GM23338 (cell line): ENCODE data around the gene SLC12A3. TPM values are rescaled to one million over a fixed set of nuclear protein-coding genes. Genes with fewer than 3 reads are reported as not detected.

Experiments
- ATAC-seq: fragments of 200-7000 bp; cut with Tn5 transposase; 3 replicates; pipeline ENCODE4 v1.9.1; 2020
- DNase-seq: peaks from one replicate; pipeline ENCODE4 v3.0.0-alpha.2; 2015; ENCODE audit warnings: low spot score
- H2AFZ ChIP-seq: fragments of 200-600 bp; sonication (generic); 2 replicates; pipeline ENCODE4 v1.8.0; 2016; ENCODE audit warnings: antibody characterized with exemption, mild to moderate bottlenecking, moderate library complexity
- H3F3A ChIP-seq: fragments of 200-600 bp; sonication (generic); replicated peaks from 2 replicates; pipeline ENCODE4 v1.8.0; 2017; ENCODE audit warnings: antibody characterized with exemption, mixed run types, low read depth
- H3K27ac ChIP-seq: fragments of 200-600 bp; sonication (generic); 2 replicates; pipeline ENCODE4 v1.6.1; 2016; ENCODE audit warnings: low read depth
- H3K27me3 ChIP-seq: fragments of 200-600 bp; sonication (generic); 2 replicates; pipeline ENCODE4 v1.8.0; 2016; ENCODE audit warnings: mild to moderate bottlenecking, mixed run types, moderate library complexity; ENCODE audit not compliant: insufficient read depth
- H3K36me3 ChIP-seq: fragments of 200-600 bp; sonication (generic); 2 replicates; pipeline ENCODE4 v1.8.0; 2016; ENCODE audit warnings: mild to moderate bottlenecking; ENCODE audit not compliant: insufficient read depth
- H3K4me1 ChIP-seq: fragments of 200-600 bp; sonication (generic); 2 replicates; pipeline ENCODE4 v1.8.0; 2016; ENCODE audit warnings: mild to moderate bottlenecking, moderate library complexity; ENCODE audit not compliant: insufficient read depth
- H3K4me2 ChIP-seq: fragments of 200-600 bp; sonication (generic); 2 replicates; pipeline ENCODE4 v1.7.1; 2017; ENCODE audit warnings: mixed run types
- H3K4me3 ChIP-seq: fragments of 200-600 bp; sonication (generic); 2 replicates; pipeline ENCODE4 v1.6.1; 2016; ENCODE audit warnings: mixed run types
- H3K79me2 ChIP-seq: fragments of 200-600 bp; sonication (generic); replicated peaks from 2 replicates; pipeline ENCODE4 v1.8.0; 2017; ENCODE audit warnings: mild to moderate bottlenecking; ENCODE audit not compliant: insufficient read depth
- H3K9me2 ChIP-seq: fragments of 200-600 bp; sonication (generic); 2 replicates; pipeline ENCODE4 v1.8.0; 2017; ENCODE audit not compliant: insufficient read depth
- H4K20me1 ChIP-seq: fragments of 200-600 bp; sonication (generic); replicated peaks from 2 replicates; pipeline ENCODE4 v1.8.0; 2017; ENCODE audit warnings: mild to moderate bottlenecking; ENCODE audit not compliant: insufficient read depth
- H3K27ac Mint-ChIP-seq: 2 replicates; pipeline ENCODE4 v1.8.0; 2020; ENCODE audit warnings: inconsistent platforms, mild to moderate bottlenecking, moderate library complexity, mixed read lengths
- H3K27me3 Mint-ChIP-seq: 3 replicates; pipeline ENCODE4 v1.8.0; 2022; ENCODE audit warnings: low read depth, mild to moderate bottlenecking, moderate library complexity, mixed read lengths, inconsistent platforms; ENCODE audit not compliant: insufficient read depth, poor library complexity
- H3K36me3 Mint-ChIP-seq: 3 replicates; pipeline ENCODE4 v1.8.0; 2021; ENCODE audit warnings: low read depth, mild to moderate bottlenecking, inconsistent platforms, moderate library complexity, mixed read lengths
- H3K4me1 Mint-ChIP-seq: 3 replicates; pipeline ENCODE4 v1.8.0; 2020; ENCODE audit warnings: mild to moderate bottlenecking, inconsistent platforms, mixed read lengths
- H3K4me3 Mint-ChIP-seq: 3 replicates; pipeline ENCODE4 v1.8.0; 2021; ENCODE audit warnings: moderate library complexity, mild to moderate bottlenecking, inconsistent platforms, mixed read lengths
- H3K9me3 Mint-ChIP-seq: 3 replicates; pipeline ENCODE4 v1.8.0; 2020; ENCODE audit warnings: moderate library complexity, mild to moderate bottlenecking, inconsistent platforms, mixed read lengths
- CREB1 ChIP-seq: fragments of 250-450 bp; sonication (Bioruptor Pico); IDR thresholded peaks from 2 replicates; pipeline ENCODE4 v1.5.0; 2020; ENCODE audit warnings: low read depth, mild to moderate bottlenecking, moderate library complexity
- EZH2 ChIP-seq: fragments of 200-600 bp; sonication (generic); IDR thresholded peaks from one replicate; pipeline ENCODE4 v1.8.0; 2017; ENCODE audit warnings: antibody characterized with exemption, mild to moderate bottlenecking, low read depth; ENCODE audit not compliant: unreplicated experiment
- EZH2phosphoT487 ChIP-seq: fragments of 200-600 bp; sonication (generic); IDR thresholded peaks from one replicate; pipeline ENCODE4 v1.8.1; 2018; ENCODE audit warnings: antibody characterized with exemption; ENCODE audit not compliant: unreplicated experiment
- JUNB ChIP-seq: IDR thresholded peaks from one replicate; pipeline ENCODE4 v1.6.1; 2016; ENCODE audit warnings: antibody characterized with exemption; ENCODE audit not compliant: unreplicated experiment
- NANOG ChIP-seq: IDR thresholded peaks from 2 replicates; pipeline ENCODE4 v1.6.1; 2016; ENCODE audit warnings: antibody characterized with exemption, borderline replicate concordance
- POLR2AphosphoS5 ChIP-seq: IDR thresholded peaks from 2 replicates; pipeline ENCODE4 v1.6.1; 2016; ENCODE audit warnings: antibody characterized with exemption, low read depth
- STAT1 ChIP-seq: IDR thresholded peaks from one replicate; pipeline ENCODE4 v1.6.1; 2016; ENCODE audit warnings: antibody characterized with exemption; ENCODE audit not compliant: unreplicated experiment
- ZNF114 ChIP-seq: fragments of 250-450 bp; sonication (Bioruptor Pico); IDR thresholded peaks from 2 replicates; pipeline ENCODE4 v1.5.0; 2020; ENCODE audit warnings: mild to moderate bottlenecking, moderate library complexity
- ZNF331 ChIP-seq: fragments of 250-450 bp; sonication (Bioruptor Pico); IDR thresholded peaks from 2 replicates; pipeline ENCODE4 v1.5.0; 2020; ENCODE audit warnings: low read depth, mild to moderate bottlenecking, moderate library complexity
- polyA plus RNA-seq: library from polyadenylated mRNA; unstranded; fragments of >200 nt; fragmentation: Nextera tagmentation; extraction: Ambion mirVana; gene quantifications from 2 replicates; pipeline ENCODE4 v1.2.1, GENCODE V29; 2016
- total RNA-seq: library from RNA; depleted of rRNA; stranded (reverse); fragments of >200 nt; shearing (Covaris generic); gene quantifications from 2 replicates; pipeline ENCODE4 v1.2.3, GENCODE V29; 2014
- TF ChIP-seq, protein P1 (sequence below): IDR thresholded peaks from one replicate; pipeline ENCODE4 v1.6.1; 2018; ENCODE audit warnings: antibody characterized with exemption; ENCODE audit not compliant: unreplicated experiment
- TF ChIP-seq, protein P2 (sequence below): IDR thresholded peaks from 2 replicates; pipeline ENCODE4 v1.6.1; 2016; ENCODE audit warnings: antibody characterized with exemption
- TF ChIP-seq, protein P3 (sequence below), 2 experiments: fragments of 200-600 bp in 1 of 2; sonication (generic) in 1 of 2; conservative IDR thresholded peaks; 2 replicates each; pipeline versions ENCODE4 v1.5.1 to v1.6.1; 2016 to 2017; ENCODE audit warnings: antibody characterized with exemption in 2 of 2, low read depth in 2 of 2, mild to moderate bottlenecking in 2 of 2, moderate library complexity in 1 of 2
- TF ChIP-seq, protein P4 (sequence below): fragments of 250-450 bp; sonication (Bioruptor Pico); IDR thresholded peaks from 2 replicates; pipeline ENCODE4 v1.5.0; 2020; ENCODE audit warnings: mild to moderate bottlenecking, moderate library complexity

Gene SLC12A3
- total and polyA plus RNA-seq, 2 experiments from 2014 or later: not detected

DNA sequence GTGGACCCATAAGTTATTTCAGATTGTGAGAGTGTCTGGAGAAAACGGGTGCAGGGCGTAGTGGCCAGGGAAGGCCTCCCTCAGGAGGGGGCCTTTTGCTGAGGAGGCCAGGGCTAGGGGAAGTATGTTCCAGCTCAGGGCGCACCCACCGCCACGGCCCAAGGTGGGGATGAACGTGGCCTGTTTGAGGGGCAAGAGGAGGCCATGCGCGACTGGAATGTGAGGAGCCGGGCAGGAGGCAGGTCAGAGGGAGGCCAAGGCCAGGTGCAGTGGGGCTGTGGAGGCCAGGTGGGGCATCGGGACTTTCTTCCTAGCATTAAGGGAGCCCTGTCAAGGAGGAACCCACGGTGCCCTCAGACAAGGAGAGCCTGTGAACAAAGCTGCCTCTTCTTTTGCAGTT lies 26.7 kb downstream of the SLC12A3 start:
- no peaks in the 10 kb centered on the region for H3K79me2 ChIP-seq
- H3K4me1 ChIP-seq: no peaks in the 10 kb centered on the region
- H3K4me2 ChIP-seq: no peak overlapping the region
- no peaks in the 10 kb centered on the region for H3K9me2 ChIP-seq
- Mint-ChIP-seq H3K27me3 (peaks cover 6% of the 10 kb centered on the region), H3K4me3 (no peak overlapping the region), H3K4me1 (no peaks in the 10 kb centered on the region), H3K9me3 (peaks cover 16% of the 10 kb centered on the region), H3K27ac (no peak overlapping the region), H3K36me3 (peaks cover 3% of the 10 kb centered on the region; the same call in 2 of the 3 replicates)
- H3K4me3 ChIP-seq: no peak overlapping the region
- no peaks in the 10 kb centered on the region for H3K36me3 ChIP-seq
- no peaks in the 10 kb centered on the region for H3F3A ChIP-seq
- H4K20me1 ChIP-seq: no peaks in the 10 kb centered on the region
- H2AFZ ChIP-seq: no peak overlapping the region; the same call in 1 of the 2 replicates
- DNase-seq (no peak), ATAC-seq (no peak)
- no peaks in the 10 kb centered on the region for H3K27me3 ChIP-seq
- TF ChIP-seq CREB1 (CRISPR knock-in tag) (no peak), NANOG (no peak), STAT1 (no peak), JUNB (no peak), EZH2 (no peak), EZH2phosphoT487 (no peak), ZNF331 (CRISPR knock-in tag) (no peak), POLR2AphosphoS5 (no peak), ZNF114 (CRISPR knock-in tag) (no peak)
- TF ChIP-seq, protein P1, sequence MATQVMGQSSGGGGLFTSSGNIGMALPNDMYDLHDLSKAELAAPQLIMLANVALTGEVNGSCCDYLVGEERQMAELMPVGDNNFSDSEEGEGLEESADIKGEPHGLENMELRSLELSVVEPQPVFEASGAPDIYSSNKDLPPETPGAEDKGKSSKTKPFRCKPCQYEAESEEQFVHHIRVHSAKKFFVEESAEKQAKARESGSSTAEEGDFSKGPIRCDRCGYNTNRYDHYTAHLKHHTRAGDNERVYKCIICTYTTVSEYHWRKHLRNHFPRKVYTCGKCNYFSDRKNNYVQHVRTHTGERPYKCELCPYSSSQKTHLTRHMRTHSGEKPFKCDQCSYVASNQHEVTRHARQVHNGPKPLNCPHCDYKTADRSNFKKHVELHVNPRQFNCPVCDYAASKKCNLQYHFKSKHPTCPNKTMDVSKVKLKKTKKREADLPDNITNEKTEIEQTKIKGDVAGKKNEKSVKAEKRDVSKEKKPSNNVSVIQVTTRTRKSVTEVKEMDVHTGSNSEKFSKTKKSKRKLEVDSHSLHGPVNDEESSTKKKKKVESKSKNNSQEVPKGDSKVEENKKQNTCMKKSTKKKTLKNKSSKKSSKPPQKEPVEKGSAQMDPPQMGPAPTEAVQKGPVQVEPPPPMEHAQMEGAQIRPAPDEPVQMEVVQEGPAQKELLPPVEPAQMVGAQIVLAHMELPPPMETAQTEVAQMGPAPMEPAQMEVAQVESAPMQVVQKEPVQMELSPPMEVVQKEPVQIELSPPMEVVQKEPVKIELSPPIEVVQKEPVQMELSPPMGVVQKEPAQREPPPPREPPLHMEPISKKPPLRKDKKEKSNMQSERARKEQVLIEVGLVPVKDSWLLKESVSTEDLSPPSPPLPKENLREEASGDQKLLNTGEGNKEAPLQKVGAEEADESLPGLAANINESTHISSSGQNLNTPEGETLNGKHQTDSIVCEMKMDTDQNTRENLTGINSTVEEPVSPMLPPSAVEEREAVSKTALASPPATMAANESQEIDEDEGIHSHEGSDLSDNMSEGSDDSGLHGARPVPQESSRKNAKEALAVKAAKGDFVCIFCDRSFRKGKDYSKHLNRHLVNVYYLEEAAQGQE: no peak
- TF ChIP-seq, protein P2, sequence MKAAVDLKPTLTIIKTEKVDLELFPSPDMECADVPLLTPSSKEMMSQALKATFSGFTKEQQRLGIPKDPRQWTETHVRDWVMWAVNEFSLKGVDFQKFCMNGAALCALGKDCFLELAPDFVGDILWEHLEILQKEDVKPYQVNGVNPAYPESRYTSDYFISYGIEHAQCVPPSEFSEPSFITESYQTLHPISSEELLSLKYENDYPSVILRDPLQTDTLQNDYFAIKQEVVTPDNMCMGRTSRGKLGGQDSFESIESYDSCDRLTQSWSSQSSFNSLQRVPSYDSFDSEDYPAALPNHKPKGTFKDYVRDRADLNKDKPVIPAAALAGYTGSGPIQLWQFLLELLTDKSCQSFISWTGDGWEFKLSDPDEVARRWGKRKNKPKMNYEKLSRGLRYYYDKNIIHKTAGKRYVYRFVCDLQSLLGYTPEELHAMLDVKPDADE: no peak
- TF ChIP-seq, protein P3, sequence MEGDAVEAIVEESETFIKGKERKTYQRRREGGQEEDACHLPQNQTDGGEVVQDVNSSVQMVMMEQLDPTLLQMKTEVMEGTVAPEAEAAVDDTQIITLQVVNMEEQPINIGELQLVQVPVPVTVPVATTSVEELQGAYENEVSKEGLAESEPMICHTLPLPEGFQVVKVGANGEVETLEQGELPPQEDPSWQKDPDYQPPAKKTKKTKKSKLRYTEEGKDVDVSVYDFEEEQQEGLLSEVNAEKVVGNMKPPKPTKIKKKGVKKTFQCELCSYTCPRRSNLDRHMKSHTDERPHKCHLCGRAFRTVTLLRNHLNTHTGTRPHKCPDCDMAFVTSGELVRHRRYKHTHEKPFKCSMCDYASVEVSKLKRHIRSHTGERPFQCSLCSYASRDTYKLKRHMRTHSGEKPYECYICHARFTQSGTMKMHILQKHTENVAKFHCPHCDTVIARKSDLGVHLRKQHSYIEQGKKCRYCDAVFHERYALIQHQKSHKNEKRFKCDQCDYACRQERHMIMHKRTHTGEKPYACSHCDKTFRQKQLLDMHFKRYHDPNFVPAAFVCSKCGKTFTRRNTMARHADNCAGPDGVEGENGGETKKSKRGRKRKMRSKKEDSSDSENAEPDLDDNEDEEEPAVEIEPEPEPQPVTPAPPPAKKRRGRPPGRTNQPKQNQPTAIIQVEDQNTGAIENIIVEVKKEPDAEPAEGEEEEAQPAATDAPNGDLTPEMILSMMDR (conservative IDR thresholded peaks at IDR 0.05; ENCODE audit: low read depth in 2 of 2): no peak
- TF ChIP-seq, protein P4, sequence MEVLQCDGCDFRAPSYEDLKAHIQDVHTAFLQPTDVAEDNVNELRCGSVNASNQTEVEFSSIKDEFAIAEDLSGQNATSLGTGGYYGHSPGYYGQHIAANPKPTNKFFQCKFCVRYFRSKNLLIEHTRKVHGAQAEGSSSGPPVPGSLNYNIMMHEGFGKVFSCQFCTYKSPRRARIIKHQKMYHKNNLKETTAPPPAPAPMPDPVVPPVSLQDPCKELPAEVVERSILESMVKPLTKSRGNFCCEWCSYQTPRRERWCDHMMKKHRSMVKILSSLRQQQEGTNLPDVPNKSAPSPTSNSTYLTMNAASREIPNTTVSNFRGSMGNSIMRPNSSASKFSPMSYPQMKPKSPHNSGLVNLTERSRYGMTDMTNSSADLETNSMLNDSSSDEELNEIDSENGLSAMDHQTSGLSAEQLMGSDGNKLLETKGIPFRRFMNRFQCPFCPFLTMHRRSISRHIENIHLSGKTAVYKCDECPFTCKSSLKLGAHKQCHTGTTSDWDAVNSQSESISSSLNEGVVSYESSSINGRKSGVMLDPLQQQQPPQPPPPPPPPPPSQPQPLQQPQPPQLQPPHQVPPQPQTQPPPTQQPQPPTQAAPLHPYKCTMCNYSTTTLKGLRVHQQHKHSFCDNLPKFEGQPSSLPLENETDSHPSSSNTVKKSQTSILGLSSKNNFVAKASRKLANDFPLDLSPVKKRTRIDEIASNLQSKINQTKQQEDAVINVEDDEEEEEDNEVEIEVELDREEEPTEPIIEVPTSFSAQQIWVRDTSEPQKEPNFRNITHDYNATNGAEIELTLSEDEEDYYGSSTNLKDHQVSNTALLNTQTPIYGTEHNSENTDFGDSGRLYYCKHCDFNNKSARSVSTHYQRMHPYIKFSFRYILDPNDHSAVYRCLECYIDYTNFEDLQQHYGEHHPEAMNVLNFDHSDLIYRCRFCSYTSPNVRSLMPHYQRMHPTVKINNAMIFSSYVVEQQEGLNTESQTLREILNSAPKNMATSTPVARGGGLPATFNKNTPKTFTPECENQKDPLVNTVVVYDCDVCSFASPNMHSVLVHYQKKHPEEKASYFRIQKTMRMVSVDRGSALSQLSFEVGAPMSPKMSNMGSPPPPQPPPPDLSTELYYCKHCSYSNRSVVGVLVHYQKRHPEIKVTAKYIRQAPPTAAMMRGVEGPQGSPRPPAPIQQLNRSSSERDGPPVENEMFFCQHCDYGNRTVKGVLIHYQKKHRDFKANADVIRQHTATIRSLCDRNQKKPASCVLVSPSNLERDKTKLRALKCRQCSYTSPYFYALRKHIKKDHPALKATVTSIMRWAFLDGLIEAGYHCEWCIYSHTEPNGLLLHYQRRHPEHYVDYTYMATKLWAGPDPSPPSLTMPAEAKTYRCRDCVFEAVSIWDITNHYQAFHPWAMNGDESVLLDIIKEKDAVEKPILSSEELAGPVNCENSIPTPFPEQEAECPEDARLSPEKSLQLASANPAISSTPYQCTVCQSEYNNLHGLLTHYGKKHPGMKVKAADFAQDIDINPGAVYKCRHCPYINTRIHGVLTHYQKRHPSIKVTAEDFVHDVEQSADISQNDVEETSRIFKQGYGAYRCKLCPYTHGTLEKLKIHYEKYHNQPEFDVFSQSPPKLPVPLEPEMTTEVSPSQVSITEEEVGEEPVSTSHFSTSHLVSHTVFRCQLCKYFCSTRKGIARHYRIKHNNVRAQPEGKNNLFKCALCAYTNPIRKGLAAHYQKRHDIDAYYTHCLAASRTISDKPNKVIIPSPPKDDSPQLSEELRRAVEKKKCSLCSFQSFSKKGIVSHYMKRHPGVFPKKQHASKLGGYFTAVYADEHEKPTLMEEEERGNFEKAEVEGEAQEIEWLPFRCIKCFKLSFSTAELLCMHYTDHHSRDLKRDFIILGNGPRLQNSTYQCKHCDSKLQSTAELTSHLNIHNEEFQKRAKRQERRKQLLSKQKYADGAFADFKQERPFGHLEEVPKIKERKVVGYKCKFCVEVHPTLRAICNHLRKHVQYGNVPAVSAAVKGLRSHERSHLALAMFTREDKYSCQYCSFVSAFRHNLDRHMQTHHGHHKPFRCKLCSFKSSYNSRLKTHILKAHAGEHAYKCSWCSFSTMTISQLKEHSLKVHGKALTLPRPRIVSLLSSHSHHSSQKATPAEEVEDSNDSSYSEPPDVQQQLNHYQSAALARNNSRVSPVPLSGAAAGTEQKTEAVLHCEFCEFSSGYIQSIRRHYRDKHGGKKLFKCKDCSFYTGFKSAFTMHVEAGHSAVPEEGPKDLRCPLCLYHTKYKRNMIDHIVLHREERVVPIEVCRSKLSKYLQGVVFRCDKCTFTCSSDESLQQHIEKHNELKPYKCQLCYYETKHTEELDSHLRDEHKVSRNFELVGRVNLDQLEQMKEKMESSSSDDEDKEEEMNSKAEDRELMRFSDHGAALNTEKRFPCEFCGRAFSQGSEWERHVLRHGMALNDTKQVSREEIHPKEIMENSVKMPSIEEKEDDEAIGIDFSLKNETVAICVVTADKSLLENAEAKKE (CRISPR knock-in tag): no peak
- H3K27ac ChIP-seq: no peak overlapping the region
